ENCODE data around the gene CHEK1.
"Not testable (repeated sequence)": the region's sequence is repeated elsewhere in the genome, so short reads cannot be mapped to it uniquely, and the experiment has no call there.

DNA sequence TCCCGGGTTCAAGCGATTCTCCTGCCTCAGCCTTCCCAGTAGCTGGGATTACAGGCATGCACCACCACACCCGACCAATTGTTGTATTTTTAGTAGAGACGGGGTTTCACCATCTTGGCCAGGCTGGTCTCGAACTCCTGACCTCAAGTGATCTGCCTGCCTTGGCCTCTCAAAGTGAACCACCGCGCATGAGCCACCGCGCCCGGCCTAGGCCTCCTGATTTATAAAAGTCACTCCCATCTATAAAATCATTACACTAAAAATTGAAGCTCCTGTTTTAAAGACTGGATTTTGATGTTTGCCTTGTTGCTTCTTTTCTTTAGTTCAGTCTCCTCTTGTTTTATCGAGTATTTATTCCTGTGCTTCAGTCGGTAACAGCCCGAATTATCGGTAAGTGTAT lies 47.8 kb upstream of the CHEK1 start:
- TF ChIP-seq, protein P1, sequence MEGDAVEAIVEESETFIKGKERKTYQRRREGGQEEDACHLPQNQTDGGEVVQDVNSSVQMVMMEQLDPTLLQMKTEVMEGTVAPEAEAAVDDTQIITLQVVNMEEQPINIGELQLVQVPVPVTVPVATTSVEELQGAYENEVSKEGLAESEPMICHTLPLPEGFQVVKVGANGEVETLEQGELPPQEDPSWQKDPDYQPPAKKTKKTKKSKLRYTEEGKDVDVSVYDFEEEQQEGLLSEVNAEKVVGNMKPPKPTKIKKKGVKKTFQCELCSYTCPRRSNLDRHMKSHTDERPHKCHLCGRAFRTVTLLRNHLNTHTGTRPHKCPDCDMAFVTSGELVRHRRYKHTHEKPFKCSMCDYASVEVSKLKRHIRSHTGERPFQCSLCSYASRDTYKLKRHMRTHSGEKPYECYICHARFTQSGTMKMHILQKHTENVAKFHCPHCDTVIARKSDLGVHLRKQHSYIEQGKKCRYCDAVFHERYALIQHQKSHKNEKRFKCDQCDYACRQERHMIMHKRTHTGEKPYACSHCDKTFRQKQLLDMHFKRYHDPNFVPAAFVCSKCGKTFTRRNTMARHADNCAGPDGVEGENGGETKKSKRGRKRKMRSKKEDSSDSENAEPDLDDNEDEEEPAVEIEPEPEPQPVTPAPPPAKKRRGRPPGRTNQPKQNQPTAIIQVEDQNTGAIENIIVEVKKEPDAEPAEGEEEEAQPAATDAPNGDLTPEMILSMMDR (conservative IDR thresholded peaks at IDR 0.05) = not testable (repeated sequence)
- TF ChIP-seq ZFX (IDR thresholded peaks at IDR 0.05) = not testable (repeated sequence)
